Measurements from ENCODE around the gene HMCN2.

Gene HMCN2

DNA sequence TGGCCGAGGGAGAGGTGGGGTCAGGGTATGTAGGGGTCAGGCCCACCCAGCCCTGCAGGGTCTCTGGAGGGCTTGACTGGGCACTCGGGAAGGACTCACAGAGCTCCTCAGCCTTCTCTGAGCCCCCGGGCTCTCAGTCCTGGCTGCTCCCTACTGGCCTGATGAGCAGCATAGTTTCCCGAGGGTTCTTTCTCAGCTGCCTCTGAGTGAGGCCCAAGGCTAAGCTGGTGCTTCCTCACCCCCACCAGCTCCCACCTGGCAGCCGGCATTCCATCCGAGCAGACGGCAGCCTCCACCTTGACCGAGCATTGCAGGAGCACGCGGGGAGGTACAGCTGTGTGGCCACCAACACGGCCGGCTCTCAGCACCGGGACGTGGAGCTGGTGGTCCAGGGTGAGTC is 56.0 kb downstream of the HMCN2 start:
- H3K4me3 ChIP-seq (ENCODE audit: low read length in 2 of 2): no peak overlapping the region
- H4K91ac ChIP-seq (ENCODE audit: low read depth, low read length, poor library complexity): no peak overlapping the region
- no peak overlapping the region for H2AFZ ChIP-seq (ENCODE audit: low read length)
- H3K4me2 ChIP-seq (ENCODE audit: insufficient read depth, low read length, poor library complexity, severe bottlenecking): no peak overlapping the region
- H3K18ac ChIP-seq (ENCODE audit: low read length): peak overlapping the region; percentile 65
- peaks cover 0 to 13% of the 10 kb centered on the region in 2 donors for H3K4me1 ChIP-seq (ENCODE audit: control insufficient read depth in 2 of 2, insufficient read depth in 1 of 2, low read depth in 1 of 2, low read length in 2 of 2)
- WGBS, 2 donors (ENCODE audit: extremely low coverage in 2 of 2, insufficient read length in 2 of 2, insufficient replicate concordance in 1 of 2): no CpG with 5 or more reads among the region's 14 CpGs
- no peak overlapping the region for H3K14ac ChIP-seq (ENCODE audit: low read length)
- no peak overlapping the region for H2AK5ac ChIP-seq (ENCODE audit: low read depth, low read length)
- peak overlapping the region; percentile 66 for H3K4ac ChIP-seq (ENCODE audit: low read length)
- H4K8ac ChIP-seq (ENCODE audit: low read depth, low read length): no peak overlapping the region
- H3K27ac ChIP-seq (replicated peaks; ENCODE audit: low read length): no peak overlapping the region
- no peaks in the 10 kb centered on the region for H3K9me3 ChIP-seq (replicated peaks in 1 of 2; ENCODE audit: control insufficient read depth in 2 of 2, insufficient read depth in 1 of 2, low read depth in 1 of 2, low read length in 2 of 2)
- H3K23ac ChIP-seq (ENCODE audit: low read depth, low read length, poor library complexity): peak overlapping the region; percentile 78
- no peaks in the 10 kb centered on the region for H3K36me3 ChIP-seq (replicated peaks in 1 of 2; ENCODE audit: control insufficient read depth in 2 of 2, insufficient read depth in 2 of 2, low read length in 2 of 2)
- no peak overlapping the region for H3K9ac ChIP-seq (ENCODE audit: low read depth, low read length, poor library complexity)
- H2BK12ac ChIP-seq (ENCODE audit: low read length): no peak overlapping the region
- DNase-seq (ENCODE audit: low spot score): no peak
- H3K27me3 ChIP-seq (ENCODE audit: control insufficient read depth in 3 of 3, insufficient read depth in 3 of 3, low read depth in 1 of 3, low read length in 3 of 3): peaks cover 0 to 78% (median 0%) of the 10 kb centered on the region in 3 experiments
- no peak overlapping the region for H2BK120ac ChIP-seq (ENCODE audit: low read depth, low read length)
- peak overlapping the region; percentile 71 for H2BK15ac ChIP-seq (ENCODE audit: low read length)
- H3K79me1 ChIP-seq (ENCODE audit: low read depth, low read length): no peaks in the 10 kb centered on the region
- no peak overlapping the region for H2BK5ac ChIP-seq (ENCODE audit: low read length)

DNA sequence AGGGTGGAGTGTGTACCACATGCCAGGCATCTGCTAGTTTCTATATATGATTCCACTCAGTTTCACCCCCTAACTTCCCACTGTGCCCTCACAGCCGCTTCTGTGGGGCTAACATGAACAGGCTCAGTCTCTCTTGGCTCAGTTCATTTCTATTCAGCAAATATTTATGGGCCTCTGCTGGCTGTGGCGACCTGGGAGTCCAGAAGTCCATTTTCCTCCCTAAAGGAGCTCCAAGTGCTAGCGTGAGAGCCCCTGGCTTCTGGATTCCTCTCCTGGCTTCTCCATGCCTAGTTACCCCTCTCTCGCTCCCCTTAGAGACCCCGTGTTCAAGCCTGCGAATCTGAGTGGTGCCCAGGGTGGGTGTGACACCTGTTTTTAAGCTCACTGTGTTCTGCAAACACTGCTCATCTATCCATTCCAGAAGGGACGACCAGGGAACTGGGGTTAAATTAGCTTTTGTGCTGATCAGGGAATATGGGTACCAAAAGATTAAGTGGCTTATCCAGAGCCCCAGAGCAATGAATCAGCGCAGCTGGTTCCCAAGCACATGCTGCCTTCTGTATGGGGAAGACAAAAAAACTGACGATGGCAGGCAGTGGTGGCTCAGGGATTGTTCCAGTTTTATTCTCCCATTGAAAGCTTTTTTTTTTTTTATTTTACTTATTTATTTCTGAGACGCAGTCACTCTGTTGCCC is 57.6 kb downstream of the HMCN2 start:
- Histone ChIP-seq H3K27me3 (ENCODE audit: control insufficient read depth in 3 of 3, insufficient read depth in 3 of 3, low read depth in 1 of 3, low read length in 3 of 3) (peaks cover 0 to 79% (median 0%) of the 10 kb centered on the region in 3 experiments), H2BK12ac (ENCODE audit: low read length) (no peak overlapping the region), H3K27ac (replicated peaks; ENCODE audit: low read length) (no peak overlapping the region), H3K9ac (ENCODE audit: low read depth, low read length, poor library complexity) (no peak overlapping the region), H3K4ac (ENCODE audit: low read length) (no peak overlapping the region), H3K14ac (ENCODE audit: low read length) (no peak overlapping the region), H3K79me1 (ENCODE audit: low read depth, low read length) (no peaks in the 10 kb centered on the region), H3K9me3 (replicated peaks in 1 of 2; ENCODE audit: control insufficient read depth in 2 of 2, insufficient read depth in 1 of 2, low read depth in 1 of 2, low read length in 2 of 2) (no peaks in the 10 kb centered on the region), H4K91ac (ENCODE audit: low read depth, low read length, poor library complexity) (no peak overlapping the region), H3K36me3 (replicated peaks in 1 of 2; ENCODE audit: control insufficient read depth in 2 of 2, insufficient read depth in 2 of 2, low read length in 2 of 2) (no peaks in the 10 kb centered on the region), H3K4me2 (ENCODE audit: insufficient read depth, low read length, poor library complexity, severe bottlenecking) (no peak overlapping the region), H3K4me1 (ENCODE audit: control insufficient read depth in 2 of 2, insufficient read depth in 1 of 2, low read depth in 1 of 2, low read length in 2 of 2) (peaks cover 0 to 10% of the 10 kb centered on the region in 2 donors), H2BK5ac (ENCODE audit: low read length) (no peak overlapping the region), H2BK15ac (ENCODE audit: low read length) (no peak overlapping the region), H3K18ac (ENCODE audit: low read length) (no peak overlapping the region), H3K4me3 (ENCODE audit: low read length in 2 of 2) (no peak overlapping the region), H3K23ac (ENCODE audit: low read depth, low read length, poor library complexity) (no peak overlapping the region), H4K8ac (ENCODE audit: low read depth, low read length) (no peak overlapping the region), H2AFZ (ENCODE audit: low read length) (no peak overlapping the region), H2AK5ac (ENCODE audit: low read depth, low read length) (no peak overlapping the region), H2BK120ac (ENCODE audit: low read depth, low read length) (no peak overlapping the region)
- no peak for DNase-seq (ENCODE audit: low spot score)
- WGBS, 2 donors (ENCODE audit: extremely low coverage in 2 of 2, insufficient read length in 2 of 2, insufficient replicate concordance in 1 of 2): no CpG with 5 or more reads among the region's 10 CpGs

DNA sequence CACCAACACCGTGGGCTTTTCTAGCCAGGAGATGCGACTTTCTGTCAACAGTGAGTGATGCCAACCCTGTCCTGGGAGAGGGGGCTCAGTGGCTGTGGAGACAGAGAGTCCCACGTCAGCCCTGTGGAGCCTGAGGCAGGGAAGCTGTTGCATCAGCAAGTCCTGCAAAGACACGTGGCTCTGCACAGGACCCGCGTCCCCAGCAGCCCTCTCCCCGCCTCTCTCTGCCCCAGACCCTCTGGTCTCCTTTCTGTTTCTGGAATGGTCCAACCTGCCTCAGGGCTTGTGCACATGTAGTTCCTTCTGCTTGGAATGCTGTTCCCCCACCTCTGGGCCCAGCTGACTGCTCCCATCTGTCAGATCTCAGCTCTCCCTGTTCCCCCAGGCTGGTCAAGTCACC is 60.4 kb downstream of the HMCN2 start:
- H3K9ac ChIP-seq (ENCODE audit: low read depth, low read length, poor library complexity): no peak overlapping the region
- H3K27me3 ChIP-seq (ENCODE audit: control insufficient read depth in 3 of 3, insufficient read depth in 3 of 3, low read depth in 1 of 3, low read length in 3 of 3): peaks cover 0 to 63% (median 0%) of the 10 kb centered on the region in 3 experiments
- H3K14ac ChIP-seq (ENCODE audit: low read length): no peak overlapping the region
- H2AK5ac ChIP-seq (ENCODE audit: low read depth, low read length): peak overlapping the region; percentile 61
- no peak for DNase-seq (ENCODE audit: low spot score)
- no peak overlapping the region for H3K4me2 ChIP-seq (ENCODE audit: insufficient read depth, low read length, poor library complexity, severe bottlenecking)
- H2BK12ac ChIP-seq (ENCODE audit: low read length): peak overlapping the region; percentile 7
- no CpG with 5 or more reads among the region's 7 CpGs for WGBS, 2 donors (ENCODE audit: extremely low coverage in 2 of 2, insufficient read length in 2 of 2, insufficient replicate concordance in 1 of 2)
- H3K79me1 ChIP-seq (ENCODE audit: low read depth, low read length): no peaks in the 10 kb centered on the region
- no peak overlapping the region for H2BK5ac ChIP-seq (ENCODE audit: low read length)
- peak overlapping the region; percentile 11 for H2AFZ ChIP-seq (ENCODE audit: low read length)
- no peak overlapping the region for H2BK120ac ChIP-seq (ENCODE audit: low read depth, low read length)
- no peak overlapping the region for H3K27ac ChIP-seq (replicated peaks; ENCODE audit: low read length)
- H3K4me1 ChIP-seq (ENCODE audit: control insufficient read depth in 2 of 2, insufficient read depth in 1 of 2, low read depth in 1 of 2, low read length in 2 of 2): peaks cover 0 to 4% of the 10 kb centered on the region in 2 donors
- no peaks in the 10 kb centered on the region for H3K36me3 ChIP-seq (replicated peaks in 1 of 2; ENCODE audit: control insufficient read depth in 2 of 2, insufficient read depth in 2 of 2, low read length in 2 of 2)
- no peak overlapping the region for H4K8ac ChIP-seq (ENCODE audit: low read depth, low read length)
- no peak overlapping the region for H2BK15ac ChIP-seq (ENCODE audit: low read length)
- H3K4me3 ChIP-seq (ENCODE audit: low read length in 2 of 2): no peak overlapping the region
- no peaks in the 10 kb centered on the region for H3K9me3 ChIP-seq (replicated peaks in 1 of 2; ENCODE audit: control insufficient read depth in 2 of 2, insufficient read depth in 1 of 2, low read depth in 1 of 2, low read length in 2 of 2)
- H3K18ac ChIP-seq (ENCODE audit: low read length): no peak overlapping the region
- H3K4ac ChIP-seq (ENCODE audit: low read length): no peak overlapping the region
- H3K23ac ChIP-seq (ENCODE audit: low read depth, low read length, poor library complexity): peak overlapping the region; percentile 28
- H4K91ac ChIP-seq (ENCODE audit: low read depth, low read length, poor library complexity): no peak overlapping the region

DNA sequence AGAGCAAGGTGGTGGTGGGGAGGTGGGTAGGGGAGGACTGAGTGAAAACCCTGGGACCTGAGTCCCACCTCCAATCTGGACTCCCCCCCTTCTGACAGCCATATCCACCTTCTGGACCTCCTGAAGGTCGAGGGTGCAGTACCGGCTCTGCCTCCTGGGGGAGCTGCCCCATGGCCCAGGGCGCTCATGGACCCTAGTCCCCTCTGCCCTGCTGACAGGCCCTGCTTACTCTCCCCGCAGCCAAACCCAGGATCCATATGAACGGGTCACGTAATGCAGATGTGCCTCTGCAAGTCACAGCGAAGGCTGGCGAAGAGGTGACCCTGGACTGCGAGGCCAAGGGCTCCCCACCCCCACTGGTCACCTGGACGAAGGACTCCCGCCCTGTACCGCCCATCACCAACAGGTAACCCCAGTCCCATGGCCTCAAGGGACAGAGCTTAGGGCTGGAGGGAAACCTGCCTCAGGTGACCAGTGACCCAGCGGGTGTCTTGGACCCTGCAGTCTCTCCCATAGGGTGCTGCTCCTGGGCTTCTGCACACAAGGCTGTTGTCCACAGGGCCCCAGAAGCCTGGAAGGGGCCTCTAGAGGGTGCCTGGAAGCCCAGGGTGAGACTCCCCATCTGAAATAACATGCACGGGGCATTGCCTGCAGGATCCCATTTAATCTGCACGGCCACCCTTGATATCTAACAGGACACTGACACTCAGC is 61.7 kb downstream of the HMCN2 start:
- Histone ChIP-seq H3K4me2 (ENCODE audit: insufficient read depth, low read length, poor library complexity, severe bottlenecking) (no peak overlapping the region), H3K18ac (ENCODE audit: low read length) (peak overlapping the region; percentile 16), H3K27me3 (ENCODE audit: control insufficient read depth in 3 of 3, insufficient read depth in 3 of 3, low read depth in 1 of 3, low read length in 3 of 3) (peaks cover 0 to 61% (median 0%) of the 10 kb centered on the region in 3 experiments), H3K4me3 (ENCODE audit: low read length in 2 of 2) (no peak overlapping the region), H2BK120ac (ENCODE audit: low read depth, low read length) (no peak overlapping the region), H2BK12ac (ENCODE audit: low read length) (no peak overlapping the region), H2AFZ (ENCODE audit: low read length) (no peak overlapping the region), H2AK5ac (ENCODE audit: low read depth, low read length) (peak overlapping the region; percentile 82), H3K27ac (replicated peaks; ENCODE audit: low read length) (no peak overlapping the region), H4K91ac (ENCODE audit: low read depth, low read length, poor library complexity) (no peak overlapping the region), H3K79me1 (ENCODE audit: low read depth, low read length) (no peaks in the 10 kb centered on the region), H2BK15ac (ENCODE audit: low read length) (no peak overlapping the region), H3K4me1 (ENCODE audit: control insufficient read depth in 2 of 2, insufficient read depth in 1 of 2, low read depth in 1 of 2, low read length in 2 of 2) (peaks cover 0 to 12% of the 10 kb centered on the region in 2 donors), H3K23ac (ENCODE audit: low read depth, low read length, poor library complexity) (peak overlapping the region; percentile 17), H3K14ac (ENCODE audit: low read length) (no peak overlapping the region), H2BK5ac (ENCODE audit: low read length) (no peak overlapping the region), H3K9me3 (replicated peaks in 1 of 2; ENCODE audit: control insufficient read depth in 2 of 2, insufficient read depth in 1 of 2, low read depth in 1 of 2, low read length in 2 of 2) (no peaks in the 10 kb centered on the region), H3K9ac (ENCODE audit: low read depth, low read length, poor library complexity) (no peak overlapping the region), H3K36me3 (replicated peaks in 1 of 2; ENCODE audit: control insufficient read depth in 2 of 2, insufficient read depth in 2 of 2, low read length in 2 of 2) (no peaks in the 10 kb centered on the region), H3K4ac (ENCODE audit: low read length) (no peak overlapping the region), H4K8ac (ENCODE audit: low read depth, low read length) (no peak overlapping the region)
- no CpG with 5 or more reads among the region's 15 CpGs for WGBS, 2 donors (ENCODE audit: extremely low coverage in 2 of 2, insufficient read length in 2 of 2, insufficient replicate concordance in 1 of 2)
- DNase-seq (ENCODE audit: low spot score): no peak
